ENCODE results near the gene CBX6.

- TF ChIP-seq CTCF (conservative IDR thresholded peaks at IDR 0.05; ENCODE audit: low read depth, low read length) (no peak), EZH2 (IDR thresholded peaks at IDR 0.05; ENCODE audit: borderline replicate concordance, low read depth, low read length, poor library complexity, severe bottlenecking) (no peak)
Measured at GRCh38 chr22:38826801-38827200, 45.2 kb downstream of the CBX6 start.

Data from A673 (cell line).